ENCODE measurements around the gene P2RX5. TPM values are rescaled to one million over a fixed set of nuclear protein-coding genes. Genes with fewer than 3 reads are reported as not detected.
"Not testable (repeated sequence)": the region's sequence is repeated elsewhere in the genome, so short reads cannot be mapped to it uniquely, and the experiment has no call there.

The P2RX5 gene
- total and polyA plus RNA-seq, 12 donors = 0.25 to 2.8 (median 0.99) TPM

DNA sequence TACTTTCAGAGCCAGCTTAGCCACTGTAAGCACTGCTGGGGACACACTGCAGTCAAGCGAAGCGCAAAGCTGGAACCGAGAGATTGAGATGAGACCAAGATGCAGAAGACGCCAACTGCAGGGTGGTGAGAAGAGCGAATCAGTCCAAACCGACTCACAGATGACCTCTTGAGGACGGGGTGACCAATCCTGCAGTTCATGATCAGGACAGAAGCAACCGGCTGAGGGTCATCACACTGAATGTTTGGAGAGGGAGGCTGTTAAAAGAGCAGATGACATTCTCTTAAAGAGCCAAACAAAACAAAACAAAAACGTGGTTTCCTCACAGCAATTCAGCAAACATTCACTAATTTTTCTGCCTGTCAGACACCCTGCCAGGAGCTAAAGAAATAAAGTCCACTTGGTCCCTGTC lies 36.3 kb upstream of the P2RX5 start:
- Histone ChIP-seq H3K36me3 (replicated peaks in 1 of 2) (no peaks in the 10 kb centered on the region), H3K4me1 (replicated peaks in 1 of 2) (no peaks in the 10 kb centered on the region), H3K27ac (peak overlapping the region in 1 of 5 donors; percentile 17), H3K4me3 (no peak overlapping the region), H3K9me3 (replicated peaks in 1 of 3) (no peaks in the 10 kb centered on the region), H3K27me3 (no peaks in the 10 kb centered on the region)
- no peak for TF ChIP-seq POLR2A (IDR thresholded peaks at IDR 0.05)
- TF ChIP-seq, protein P1, sequence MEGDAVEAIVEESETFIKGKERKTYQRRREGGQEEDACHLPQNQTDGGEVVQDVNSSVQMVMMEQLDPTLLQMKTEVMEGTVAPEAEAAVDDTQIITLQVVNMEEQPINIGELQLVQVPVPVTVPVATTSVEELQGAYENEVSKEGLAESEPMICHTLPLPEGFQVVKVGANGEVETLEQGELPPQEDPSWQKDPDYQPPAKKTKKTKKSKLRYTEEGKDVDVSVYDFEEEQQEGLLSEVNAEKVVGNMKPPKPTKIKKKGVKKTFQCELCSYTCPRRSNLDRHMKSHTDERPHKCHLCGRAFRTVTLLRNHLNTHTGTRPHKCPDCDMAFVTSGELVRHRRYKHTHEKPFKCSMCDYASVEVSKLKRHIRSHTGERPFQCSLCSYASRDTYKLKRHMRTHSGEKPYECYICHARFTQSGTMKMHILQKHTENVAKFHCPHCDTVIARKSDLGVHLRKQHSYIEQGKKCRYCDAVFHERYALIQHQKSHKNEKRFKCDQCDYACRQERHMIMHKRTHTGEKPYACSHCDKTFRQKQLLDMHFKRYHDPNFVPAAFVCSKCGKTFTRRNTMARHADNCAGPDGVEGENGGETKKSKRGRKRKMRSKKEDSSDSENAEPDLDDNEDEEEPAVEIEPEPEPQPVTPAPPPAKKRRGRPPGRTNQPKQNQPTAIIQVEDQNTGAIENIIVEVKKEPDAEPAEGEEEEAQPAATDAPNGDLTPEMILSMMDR (IDR thresholded peaks at IDR 0.05) = no peak
- DNase-seq = peak in 5 of 7 donors; percentile 31 to 67 (median 43)
- intact Hi-C loops (cut with DNase I) = loop anchor here (10.0 kb wide), 1 partner anchor 113 kb away; the partner anchor contains the start of gene NCBP3 (in 2 of the 2)
- WGBS, 4 donors = 39 to 50% (median 46%) methylated on average over 8 to 9 of the region's 9 CpGs

DNA sequence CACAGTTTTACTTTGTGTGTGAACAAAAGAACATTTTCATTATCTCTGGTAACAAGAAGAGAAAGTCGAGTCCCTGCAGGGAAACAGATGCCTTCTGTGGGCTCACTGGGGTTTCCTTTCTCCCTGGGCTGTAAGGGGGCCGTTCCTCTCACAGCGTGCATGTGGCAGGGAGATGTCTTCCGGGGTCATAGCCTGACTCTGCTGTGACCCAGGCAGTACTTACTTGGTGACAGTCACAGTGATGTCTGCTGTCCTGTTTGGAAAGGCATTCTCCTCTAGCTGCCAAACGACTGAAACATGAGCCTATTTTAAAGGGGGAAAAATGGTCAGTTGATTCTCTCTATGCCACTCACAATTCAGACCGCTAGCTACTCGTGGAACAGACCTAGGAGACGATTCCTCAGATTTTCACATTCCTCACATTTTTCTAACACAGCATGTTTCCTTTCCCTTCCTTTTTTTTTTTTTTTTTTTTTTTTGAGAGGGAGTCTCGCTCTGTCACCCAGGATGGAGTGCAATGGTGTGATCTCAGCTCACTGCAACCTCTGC lies 35.0 kb upstream of the P2RX5 start:
- intact Hi-C loops (cut with DNase I) = loop anchor here (10.0 kb wide), 1 partner anchor 114 kb away; the partner anchor contains the start of gene NCBP3 (in 2 of the 2)
- Histone ChIP-seq H3K4me1 (replicated peaks in 1 of 2) (no peaks in the 10 kb centered on the region), H3K9me3 (replicated peaks in 1 of 3) (no peaks in the 10 kb centered on the region), H3K4me3 (no peak overlapping the region), H3K27me3 (no peaks in the 10 kb centered on the region), H3K36me3 (replicated peaks in 1 of 2) (no peaks in the 10 kb centered on the region), H3K27ac (peak overlapping the region in 2 of 5 donors; percentile 15 to 53)
- TF ChIP-seq, protein P1 (IDR thresholded peaks at IDR 0.05) = no peak
- TF ChIP-seq POLR2A (IDR thresholded peaks at IDR 0.05) = no peak
- WGBS, 4 donors = 57 to 61% (median 60%) methylated on average over 8 to 9 of the region's 9 CpGs
- no peak for DNase-seq

DNA sequence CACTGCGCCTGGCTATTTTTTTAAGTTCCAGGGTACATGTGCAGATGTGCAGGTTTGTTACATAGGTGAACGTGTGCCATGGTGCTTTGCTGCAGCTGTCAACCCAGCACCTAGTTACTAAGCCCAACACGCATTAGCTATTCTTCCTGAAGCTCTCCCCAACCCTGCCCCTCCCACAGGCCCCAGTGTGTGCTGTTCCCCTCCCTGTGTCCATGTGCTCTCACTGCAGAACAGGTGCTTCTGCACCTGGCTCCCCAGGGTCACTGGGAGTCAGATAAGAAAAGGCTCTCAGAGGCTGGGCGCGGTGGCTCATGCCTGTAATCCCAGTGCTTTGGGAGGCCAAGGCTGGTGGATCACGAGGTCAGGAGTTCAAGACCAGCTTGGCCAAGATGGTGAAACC lies 33.9 kb upstream of the P2RX5 start:
- intact Hi-C loops (cut with DNase I) = loop anchor here (10.0 kb wide), 1 partner anchor 115 kb away; the partner anchor contains the start of gene NCBP3 (in 2 of the 2)
- H3K36me3 ChIP-seq (replicated peaks in 1 of 2) = no peaks in the 10 kb centered on the region
- H3K4me3 ChIP-seq = no peak overlapping the region
- no peaks in the 10 kb centered on the region for H3K4me1 ChIP-seq (replicated peaks in 1 of 2)
- TF ChIP-seq POLR2A (IDR thresholded peaks at IDR 0.05) = no peak
- TF ChIP-seq, protein P1 (IDR thresholded peaks at IDR 0.05) = no peak
- no peaks in the 10 kb centered on the region for H3K27me3 ChIP-seq
- H3K9me3 ChIP-seq (replicated peaks in 1 of 3) = no peaks in the 10 kb centered on the region
- DNase-seq = no peak
- WGBS, 4 donors = 67 to 96% (median 78%) methylated on average over 2 to 6 of the region's 6 CpGs
- no peak overlapping the region for H3K27ac ChIP-seq

DNA sequence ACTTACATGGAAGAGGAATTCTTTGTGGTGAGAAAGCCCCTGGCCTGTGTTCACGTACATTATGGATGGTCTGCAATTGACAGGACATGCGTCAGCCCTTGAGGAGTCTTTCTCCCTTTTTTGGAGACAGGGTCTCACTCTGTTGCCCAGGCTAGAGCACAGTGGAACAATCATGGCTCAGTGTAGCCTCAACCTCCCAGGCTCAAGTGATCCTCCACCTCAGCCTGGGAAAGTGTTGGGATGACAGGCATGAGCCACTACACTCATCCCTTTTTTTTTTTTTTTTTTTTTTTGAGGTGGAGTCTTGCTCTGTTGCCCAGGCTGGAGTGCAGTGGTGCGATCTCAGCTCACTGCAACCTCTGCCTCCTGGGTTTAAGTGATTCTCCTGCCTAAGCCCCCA lies 32.1 kb upstream of the P2RX5 start:
- H3K4me3 ChIP-seq; H3K27ac ChIP-seq; H3K9me3 ChIP-seq (replicated peaks in 1 of 3); H3K36me3 ChIP-seq (replicated peaks in 1 of 2); H3K27me3 ChIP-seq; intact Hi-C loops (cut with DNase I); DNase-seq; H3K4me1 ChIP-seq (replicated peaks in 1 of 2): not testable (repeated sequence)
- 85 to 100% (median 98%) methylated on average over 3 of the region's 3 CpGs for WGBS, 4 donors

DNA sequence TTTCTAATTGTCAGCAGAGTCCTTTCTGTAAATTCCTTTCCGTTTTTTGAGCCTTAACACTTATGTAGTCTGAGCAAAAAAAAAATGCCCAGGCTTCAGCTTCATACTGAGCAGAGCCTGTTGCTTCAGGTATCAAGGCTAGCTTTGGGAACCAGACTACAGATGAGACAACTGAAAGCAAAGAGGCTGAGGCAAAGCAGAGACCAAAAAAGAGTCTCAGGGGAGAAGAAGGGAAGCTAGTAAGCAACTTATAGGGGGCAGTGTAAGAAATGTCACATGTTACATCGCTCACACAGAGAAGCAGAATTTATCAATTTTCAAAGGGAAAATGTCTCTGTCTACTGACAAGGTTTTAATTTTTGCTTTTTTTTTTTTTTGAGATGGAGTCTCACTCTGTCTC lies 31.1 kb upstream of the P2RX5 start:
- H3K27me3 ChIP-seq = no peaks in the 10 kb centered on the region
- H3K9me3 ChIP-seq (replicated peaks in 1 of 3) = no peaks in the 10 kb centered on the region
- 35 to 63% (median 42%) methylated on average over 2 of the region's 2 CpGs for WGBS, 4 donors
- TF ChIP-seq, protein P1 (IDR thresholded peaks at IDR 0.05) = no peak
- no peak for TF ChIP-seq POLR2A (IDR thresholded peaks at IDR 0.05)
- DNase-seq = no peak
- intact Hi-C loops (cut with DNase I) = no loop called here
- peaks cover 9 to 18% of the 10 kb centered on the region in 2 donors for H3K4me1 ChIP-seq (replicated peaks in 1 of 2)
- no peaks in the 10 kb centered on the region for H3K36me3 ChIP-seq (replicated peaks in 1 of 2)
- no peak overlapping the region for H3K4me3 ChIP-seq
- H3K27ac ChIP-seq = no peak overlapping the region

All from adrenal gland (tissue), 12 donors.